Heart left ventricle (tissue), 13 donors: ENCODE measurements around the gene NFX1.
"Not testable (repeated sequence)": the region's sequence is repeated elsewhere in the genome, so short reads cannot be mapped to it uniquely, and the experiment has no call there.

ENCODE experiments used
- CTCF ChIP-seq, 12 donors: fragments of 200-600 bp; sonication (generic) in 4 of 12; IDR thresholded peaks; one replicate each; pipeline versions ENCODE4 v1.5.0 to v1.8.0; 2018 to 2022; ENCODE audit warnings: antibody characterized with exemption in 12 of 12, mild to moderate bottlenecking in 5 of 12
- POLR2A ChIP-seq, 2 donors: fragments of 450-650 bp; IDR thresholded peaks; one replicate each; pipeline ENCODE4 v1.6.1; 2017; ENCODE audit warnings: antibody characterized with exemption in 2 of 2, mild to moderate bottlenecking in 2 of 2, moderate library complexity in 2 of 2
- donor health status: ischemic (EF 13 %, LVEDD 7.1; RV severe dilation, severe dysfunction).
- donor health status: DM: no; HTN: yes; CAD: no.
- donor health status: DM: no; HTN: no; CAD: no.
- donor health status: ischemic (EF 25% LVEDD 6.9; RV normal size, moderate dysfunction).
- donor health status: ischemic (EF 25% LVEDD 5.7; RV mildly dilated, moderate dysfunction).
- donor health status: ischemic (EF 35%, LVEDD 5.7; RV mildly dilated, moderate dysfunction).
- donor health status: nonischemic (EF 11% LVEDD 7.7; RV severe dilation, severe dysfunction).
- donor health status: DM: yes; HTN: yes; CAD: no.
- donor health status: PGD.
- donor health status: ischemic (EF 29% LVEDD 5.4; RV normal size, mild dysfunction).
- donor health status: nonischemic (EF 23%, LVEDD 6.1; RV moderate dilation, normal function).

- TF ChIP-seq CTCF, POLR2A (IDR thresholded peaks at IDR 0.05): not testable (repeated sequence)
Measured at GRCh38 chr9:33385979-33386640, 95.8 kb downstream of the NFX1 start.
